Measurements from ENCODE around the gene SLC10A3. TPM values are rescaled to one million over a fixed set of nuclear protein-coding genes. Genes with fewer than 3 reads are reported as not detected.

SLC10A3 gene
- total and polyA plus RNA-seq, 2 of the 8 experiments (the other 6 are each of a cell fraction or from before 2014, with no cell fraction given): 6.8 to 9.5 TPM

DNA sequence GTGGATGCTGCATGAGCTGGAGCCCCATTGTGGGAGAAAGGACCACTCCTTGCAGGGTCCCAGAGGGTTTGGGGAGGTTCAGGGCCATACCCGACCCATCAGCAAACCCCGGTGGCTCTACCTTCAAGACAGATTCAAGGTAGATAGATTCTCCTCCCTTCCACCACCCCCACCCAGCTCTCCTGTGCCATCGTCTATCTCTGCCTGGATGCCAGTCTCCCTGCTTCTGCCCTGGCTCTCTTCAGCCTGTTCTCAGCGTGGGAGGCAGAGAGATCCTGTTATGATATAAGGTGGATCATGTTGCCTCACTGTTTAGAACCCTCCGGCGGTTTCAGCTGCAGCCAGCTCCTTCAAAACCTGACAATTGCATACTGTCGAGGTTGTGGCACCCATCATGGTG lies 16.7 kb downstream of the SLC10A3 start:
- ChIA-PET CTCF (ENCODE audit: partially characterized antibody) (interaction anchor here (1.6 to 3.1 kb wide), 3 partner anchors 15 to 101 kb away, joined by 4 to 11 read pairs (median 7); partner anchors contain the start of gene PLXNA3), POLR2A (ENCODE audit: partially characterized antibody) (interaction anchor here (1.3 to 1.4 kb wide), 2 partner anchors 10 to 74 kb away, joined by 4 read pairs; no protein-coding TSS in a partner anchor)
- H2BK15ac ChIP-seq (ENCODE audit: low read length): no peak overlapping the region
- H3K18ac ChIP-seq (ENCODE audit: extremely low read depth, low read length): no peak overlapping the region
- no peak overlapping the region for H2BK20ac ChIP-seq (ENCODE audit: low read length)
- WGBS, 2 experiments (ENCODE audit: extremely low coverage in 1 of 2, insufficient coverage in 1 of 2, insufficient read length in 1 of 2, insufficient replicate concordance in 2 of 2, low coverage in 1 of 2, low lambda C conversion rate in 2 of 2, missing lambda C conversion rate in 1 of 2): 92% methylated on average over 6 of the region's 7 CpGs; no CpG with 5 or more reads in 1 of the 2 experiments
- H3K79me2 ChIP-seq (ENCODE audit: control insufficient read depth in 1 of 2, insufficient read depth in 2 of 2, low read length in 2 of 2): no peaks in the 10 kb centered on the region
- H3K9me3 ChIP-seq (ENCODE audit: insufficient read depth in 2 of 2, low read depth in 1 of 2, low read length in 1 of 2): no peaks in the 10 kb centered on the region
- no peaks in the 10 kb centered on the region for H3K79me1 ChIP-seq (ENCODE audit: low read depth, low read length)
- no peak for FAIRE-seq
- H4K20me1 ChIP-seq (replicated peaks in 1 of 2; ENCODE audit: control insufficient read depth in 1 of 2, insufficient read depth in 2 of 2, low read length in 2 of 2): no peaks in the 10 kb centered on the region
- 0 out of 2 replicates have a peak, but pooled peaks cover 3% of the 10 kb centered on the region for H3K23me2 ChIP-seq (ENCODE audit: low read depth, low read length)
- no peaks in the 10 kb centered on the region for H3K27me3 ChIP-seq (replicated peaks in 1 of 4; ENCODE audit: control insufficient read depth in 3 of 4, extremely low read depth in 1 of 4, insufficient read depth in 3 of 4, low read length in 3 of 4)
- TF ChIP-seq RXRA (IDR thresholded peaks at IDR 0.05; ENCODE audit: insufficient read depth, low read depth, low read length): no peak
- no peak for TF ChIP-seq CBX8 (IDR thresholded peaks at IDR 0.05; ENCODE audit: borderline replicate concordance, low read depth, low read length)
- no peak for TF ChIP-seq KDM1A (IDR thresholded peaks at IDR 0.05; ENCODE audit: borderline replicate concordance, low read length)
- no peak overlapping the region for H2AK5ac ChIP-seq (ENCODE audit: low read depth, low read length)
- H3K4me1 ChIP-seq (replicated peaks in 1 of 4; ENCODE audit: control insufficient read depth in 3 of 4, insufficient read depth in 4 of 4, low read length in 3 of 4): peaks cover 0 to 3% (median 0%) of the 10 kb centered on the region in 4 experiments; a peak in 1 of 7 replicates
- peaks cover 0 to 14% (median 4%) of the 10 kb centered on the region in 4 experiments; a peak in 4 of 8 replicates for H3K36me3 ChIP-seq (ENCODE audit: control insufficient read depth in 2 of 4, insufficient read depth in 4 of 4, low read length in 3 of 4)
- H4K5ac ChIP-seq (ENCODE audit: insufficient read length, low read depth, low read length): no peak overlapping the region
- no peak overlapping the region for H3K4me3 ChIP-seq (ENCODE audit: extremely low read depth in 1 of 4, insufficient read depth in 2 of 4, low read depth in 3 of 4, low read length in 4 of 4)
- no peak for DNase-seq (ENCODE audit: low read depth in 1 of 2, low spot score in 2 of 2)
- H3K27ac ChIP-seq (ENCODE audit: low read depth, low read length): no peak overlapping the region
- H3K56ac ChIP-seq (replicated peaks; ENCODE audit: insufficient read length, low read depth, low read length): no peak overlapping the region
- no peak overlapping the region for H4K91ac ChIP-seq (replicated peaks; ENCODE audit: insufficient read length, low read length)
- no peak overlapping the region for H2BK5ac ChIP-seq (ENCODE audit: low read depth, low read length)
- no peak overlapping the region for H3K9ac ChIP-seq (replicated peaks in 1 of 4; ENCODE audit: extremely low read depth in 1 of 4, low read depth in 3 of 4, low read length in 3 of 4)
- H2AFZ ChIP-seq (ENCODE audit: low read length): no peak overlapping the region
- no peak overlapping the region for H4K8ac ChIP-seq (ENCODE audit: extremely low read depth, insufficient read depth, low read length)
- no peak overlapping the region for H3K23ac ChIP-seq (ENCODE audit: insufficient read length)
- H3K4ac ChIP-seq (replicated peaks; ENCODE audit: insufficient read length, low read depth, low read length): no peak overlapping the region
- no peak overlapping the region for H3K4me2 ChIP-seq (ENCODE audit: insufficient read depth in 1 of 2, low read depth in 2 of 2, low read length in 2 of 2)
- H2BK12ac ChIP-seq (ENCODE audit: low read depth, low read length): no peak overlapping the region
- no peak overlapping the region for H3K14ac ChIP-seq (ENCODE audit: insufficient read length)
- H2BK120ac ChIP-seq (replicated peaks; ENCODE audit: low read depth, low read length): no peak overlapping the region

Measured in H1 (cell line).